Measurements from ENCODE around the gene MR1.

The MR1 gene

GRCh38 chr1:181108304-181108867 lies 74.6 kb downstream of the MR1 start:
- no peak for DNase-seq
- TF ChIP-seq GATA1 (IDR thresholded peaks at IDR 0.05; ENCODE audit: low read depth, low read length) (no peak), POLR2A (IDR thresholded peaks at IDR 0.05; ENCODE audit: low read length) (no peak)

- no peak for DNase-seq
- TF ChIP-seq GATA1 (IDR thresholded peaks at IDR 0.05; ENCODE audit: low read depth, low read length), result no peak
- no peak for TF ChIP-seq POLR2A (IDR thresholded peaks at IDR 0.05; ENCODE audit: low read length)
These were observed 76.2 kb downstream of the MR1 start for GRCh38 chr1:181110013-181110412.

All from erythroblast (primary cell).